DND-41 (cell line): Measurements from ENCODE around the gene PLD1.

Experiments
- CTCF ChIP-seq: IDR thresholded peaks from 2 replicates; pipeline ENCODE4 v1.5.1; 2012; ENCODE audit warnings: borderline replicate concordance, low read length, moderate library complexity, mild to moderate bottlenecking; ENCODE audit not compliant: poor library complexity, severe bottlenecking; ENCODE audit errors: extremely low read depth
- EZH2 ChIP-seq: IDR thresholded peaks from 3 replicates; pipeline ENCODE4 v1.6.1; 2012; ENCODE audit warnings: borderline replicate concordance, low read depth, mild to moderate bottlenecking, moderate library complexity, low read length, inconsistent platforms; ENCODE audit not compliant: severe bottlenecking

- TF ChIP-seq CTCF: no peak
- TF ChIP-seq EZH2: no peak
Observed at GRCh38 chr3:171615686-171616085, 194.6 kb downstream of the PLD1 start.
